ENCODE data around the gene TEF. TPM values are rescaled to one million over a fixed set of nuclear protein-coding genes. Genes with fewer than 3 reads are reported as not detected.
"Not testable (repeated sequence)": the region's sequence is repeated elsewhere in the genome, so short reads cannot be mapped to it uniquely, and the experiment has no call there.

The TEF gene
- total RNA-seq, 1 experiment from 2014 or later: 19.4 TPM

DNA sequence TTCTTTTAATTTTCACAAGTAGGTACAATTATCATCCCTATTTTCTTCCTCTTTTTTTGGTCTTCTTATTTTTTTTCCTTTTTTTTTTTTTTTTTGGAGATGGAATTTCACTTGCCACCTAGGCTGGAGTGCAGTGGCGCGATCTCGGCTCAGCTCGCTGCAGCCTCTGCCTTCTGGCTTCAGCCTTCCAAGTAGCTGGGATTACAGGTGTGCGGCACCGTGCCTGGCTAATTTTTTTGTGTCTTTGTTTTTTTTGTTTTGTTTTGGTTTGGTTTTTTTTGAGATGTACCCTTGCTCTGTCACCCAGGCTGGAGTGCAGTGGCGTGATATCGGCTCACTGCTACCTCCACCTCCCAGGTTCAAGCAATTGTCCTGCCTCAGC lies 48.2 kb downstream of the TEF start:
- no TSS peak for BruUV-seq (replicated peaks)
- TF ChIP-seq, protein P1, sequence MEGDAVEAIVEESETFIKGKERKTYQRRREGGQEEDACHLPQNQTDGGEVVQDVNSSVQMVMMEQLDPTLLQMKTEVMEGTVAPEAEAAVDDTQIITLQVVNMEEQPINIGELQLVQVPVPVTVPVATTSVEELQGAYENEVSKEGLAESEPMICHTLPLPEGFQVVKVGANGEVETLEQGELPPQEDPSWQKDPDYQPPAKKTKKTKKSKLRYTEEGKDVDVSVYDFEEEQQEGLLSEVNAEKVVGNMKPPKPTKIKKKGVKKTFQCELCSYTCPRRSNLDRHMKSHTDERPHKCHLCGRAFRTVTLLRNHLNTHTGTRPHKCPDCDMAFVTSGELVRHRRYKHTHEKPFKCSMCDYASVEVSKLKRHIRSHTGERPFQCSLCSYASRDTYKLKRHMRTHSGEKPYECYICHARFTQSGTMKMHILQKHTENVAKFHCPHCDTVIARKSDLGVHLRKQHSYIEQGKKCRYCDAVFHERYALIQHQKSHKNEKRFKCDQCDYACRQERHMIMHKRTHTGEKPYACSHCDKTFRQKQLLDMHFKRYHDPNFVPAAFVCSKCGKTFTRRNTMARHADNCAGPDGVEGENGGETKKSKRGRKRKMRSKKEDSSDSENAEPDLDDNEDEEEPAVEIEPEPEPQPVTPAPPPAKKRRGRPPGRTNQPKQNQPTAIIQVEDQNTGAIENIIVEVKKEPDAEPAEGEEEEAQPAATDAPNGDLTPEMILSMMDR (conservative IDR thresholded peaks at IDR 0.05): no peak
- no peak for TF ChIP-seq EZH2 (IDR thresholded peaks at IDR 0.05; ENCODE audit: low read depth)
- intact Hi-C loops (cut with micrococcal nuclease; ENCODE audit: unreplicated experiment): no loop called here
- H2AFZ ChIP-seq: no peak overlapping the region
- H3K9me3 ChIP-seq (ENCODE audit: insufficient read depth, low read depth): no peaks in the 10 kb centered on the region
- H4K20me1 ChIP-seq (ENCODE audit: insufficient read depth): peaks cover 22% of the 10 kb centered on the region
- H3K27ac ChIP-seq: no peak overlapping the region
- 0 out of 2 replicates have a peak, but pooled peaks cover 5% of the 10 kb centered on the region for H3K36me3 ChIP-seq (ENCODE audit: low read depth)
- DNase-seq: no peak
- no peak overlapping the region for H3K4me2 ChIP-seq
- peaks cover 5% of the 10 kb centered on the region for H3K79me2 ChIP-seq (ENCODE audit: low read depth)
- ChIA-PET CTCF (no interaction called here), POLR2A (ENCODE audit: unreplicated experiment) (no interaction called here)
- peaks cover 41% of the 10 kb centered on the region for H3F3A ChIP-seq (ENCODE audit: insufficient read depth, low read depth)
- no peak overlapping the region for H3K4me3 ChIP-seq
- H3K4me1 ChIP-seq (replicated peaks; ENCODE audit: insufficient read depth): no peaks in the 10 kb centered on the region
- H3K27me3 ChIP-seq (ENCODE audit: insufficient read depth, low read depth): no peaks in the 10 kb centered on the region
- H3K9me2 ChIP-seq (ENCODE audit: insufficient read depth): no peaks in the 10 kb centered on the region

DNA sequence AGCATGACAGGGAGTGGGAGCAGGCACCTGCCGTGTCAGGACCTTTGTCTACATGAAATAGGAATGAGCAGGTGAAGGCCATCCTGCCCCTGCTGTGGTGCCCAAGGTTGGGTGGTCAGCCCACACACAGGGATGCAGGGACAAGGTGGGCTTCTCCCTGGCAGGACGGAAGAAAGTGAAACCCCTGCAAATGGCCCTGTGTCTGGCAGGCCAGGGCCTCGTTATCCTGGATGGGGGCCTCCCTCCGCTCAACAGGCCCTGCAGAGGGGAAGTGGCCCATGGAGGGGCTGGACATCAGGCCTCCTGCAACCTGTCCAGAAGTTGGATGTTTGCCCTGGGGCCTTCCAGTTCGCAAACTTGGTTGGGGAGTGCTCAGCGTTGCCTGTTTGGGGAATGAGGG lies 49.9 kb downstream of the TEF start:
- intact Hi-C loops (cut with micrococcal nuclease; ENCODE audit: unreplicated experiment): no loop called here
- no peak overlapping the region for H3K4me3 ChIP-seq
- H3K4me1 ChIP-seq (replicated peaks; ENCODE audit: insufficient read depth): no peaks in the 10 kb centered on the region
- H3K36me3 ChIP-seq (ENCODE audit: low read depth): peaks cover 21% of the 10 kb centered on the region; the same call in 1 of the 2 replicates
- no peak overlapping the region for H3K27ac ChIP-seq
- no peaks in the 10 kb centered on the region for H3K9me2 ChIP-seq (ENCODE audit: insufficient read depth)
- H3K4me2 ChIP-seq: no peak overlapping the region
- no peaks in the 10 kb centered on the region for H3K27me3 ChIP-seq (ENCODE audit: insufficient read depth, low read depth)
- no peaks in the 10 kb centered on the region for H3K9me3 ChIP-seq (ENCODE audit: insufficient read depth, low read depth)
- peaks cover 21% of the 10 kb centered on the region for H3K79me2 ChIP-seq (ENCODE audit: low read depth)
- TF ChIP-seq, protein P1 (conservative IDR thresholded peaks at IDR 0.05): no peak
- TF ChIP-seq EZH2 (IDR thresholded peaks at IDR 0.05; ENCODE audit: low read depth): no peak
- ChIA-PET CTCF (no interaction called here), POLR2A (ENCODE audit: unreplicated experiment) (no interaction called here)
- no peak for DNase-seq
- H4K20me1 ChIP-seq (ENCODE audit: insufficient read depth): peaks cover 39% of the 10 kb centered on the region
- BruUV-seq (replicated peaks): no TSS peak
- no peak overlapping the region for H2AFZ ChIP-seq
- H3F3A ChIP-seq (ENCODE audit: insufficient read depth, low read depth): peaks cover 51% of the 10 kb centered on the region

DNA sequence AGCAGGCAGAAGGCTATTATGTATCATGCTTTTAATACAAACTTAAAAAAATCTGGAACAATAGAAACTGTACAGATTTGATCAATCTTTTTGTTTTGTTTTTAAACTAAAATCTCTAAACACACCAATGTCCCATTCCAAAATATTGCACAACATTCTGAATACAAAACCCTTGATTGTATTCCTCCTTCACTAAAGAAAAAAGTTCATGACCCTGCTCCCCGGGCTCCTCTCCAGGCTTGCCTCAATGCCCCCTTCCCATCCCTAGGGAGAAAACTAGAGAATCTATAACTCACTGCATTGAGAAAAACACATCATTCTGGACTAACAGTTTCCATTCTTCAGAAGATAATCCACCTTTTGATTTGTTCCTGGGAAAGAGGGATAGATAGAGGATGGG lies 51.7 kb downstream of the TEF start:
- H2AFZ ChIP-seq; DNase-seq; BruUV-seq (replicated peaks); CTCF ChIA-PET; H3K4me1 ChIP-seq (replicated peaks; ENCODE audit: insufficient read depth); H3K9me2 ChIP-seq (ENCODE audit: insufficient read depth); H3K4me3 ChIP-seq; H3K27me3 ChIP-seq (ENCODE audit: insufficient read depth, low read depth); H3K27ac ChIP-seq; H3K4me2 ChIP-seq; POLR2A ChIA-PET (ENCODE audit: unreplicated experiment); H3K9me3 ChIP-seq (ENCODE audit: insufficient read depth, low read depth); intact Hi-C loops (cut with micrococcal nuclease; ENCODE audit: unreplicated experiment): not testable (repeated sequence)
- Histone ChIP-seq H3F3A (ENCODE audit: insufficient read depth, low read depth) (peaks cover 61% of the 10 kb centered on the region), H3K36me3 (ENCODE audit: low read depth) (peaks cover 35% of the 10 kb centered on the region), H4K20me1 (ENCODE audit: insufficient read depth) (peaks cover 55% of the 10 kb centered on the region), H3K79me2 (ENCODE audit: low read depth) (peaks cover 36% of the 10 kb centered on the region)

DNA sequence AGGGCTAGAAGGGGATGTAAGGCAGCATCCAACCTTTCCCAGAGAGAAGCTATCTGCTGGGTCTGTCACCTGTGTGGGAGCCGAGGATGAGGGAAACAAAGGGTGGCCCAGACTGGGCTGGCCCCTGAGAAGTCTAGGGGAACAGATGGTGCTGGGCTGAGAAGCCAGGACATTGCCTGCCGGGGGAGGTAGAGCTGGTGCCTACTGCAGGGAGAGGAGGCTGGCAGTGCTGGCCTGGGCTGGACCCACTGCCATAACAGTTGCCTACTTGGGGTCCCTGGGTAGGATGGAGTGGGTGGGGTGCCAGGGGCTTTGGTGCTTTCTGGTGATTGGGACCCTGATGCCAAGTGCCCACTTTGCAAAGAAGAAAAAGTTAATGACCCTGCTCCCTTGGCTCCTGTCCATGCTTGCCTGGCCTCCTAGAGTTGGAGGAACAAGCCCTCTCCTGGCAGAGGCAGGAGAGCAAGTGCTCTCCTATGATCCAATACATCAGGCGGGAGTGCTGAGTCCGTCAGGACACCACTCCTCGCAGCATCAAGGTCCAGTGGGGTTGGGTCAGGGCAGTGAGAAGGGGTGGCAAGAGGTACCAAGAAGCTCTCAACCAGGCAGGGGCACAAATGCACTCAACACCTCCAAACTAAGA lies 52.7 kb downstream of the TEF start:
- Histone ChIP-seq H3F3A (ENCODE audit: insufficient read depth, low read depth) (peaks cover 67% of the 10 kb centered on the region), H3K36me3 (ENCODE audit: low read depth) (peaks cover 35% of the 10 kb centered on the region), H4K20me1 (ENCODE audit: insufficient read depth) (peaks cover 64% of the 10 kb centered on the region), H3K79me2 (ENCODE audit: low read depth) (peaks cover 45% of the 10 kb centered on the region)
- H3K27me3 ChIP-seq (ENCODE audit: insufficient read depth, low read depth); H2AFZ ChIP-seq; POLR2A ChIA-PET (ENCODE audit: unreplicated experiment); H3K27ac ChIP-seq; BruUV-seq (replicated peaks); intact Hi-C loops (cut with micrococcal nuclease; ENCODE audit: unreplicated experiment); CTCF ChIA-PET; H3K4me1 ChIP-seq (replicated peaks; ENCODE audit: insufficient read depth); H3K4me2 ChIP-seq; H3K4me3 ChIP-seq; H3K9me2 ChIP-seq (ENCODE audit: insufficient read depth); H3K9me3 ChIP-seq (ENCODE audit: insufficient read depth, low read depth); DNase-seq: not testable (repeated sequence)
